Activated CD4-positive, alpha-beta T cell treated with anti-CD3 and anti-CD28 coated beads for 4 hours (primary cell): ENCODE measurements around the gene NPTXR.
"Not testable (repeated sequence)": the region's sequence is repeated elsewhere in the genome, so short reads cannot be mapped to it uniquely, and the experiment has no call there.

Experiments used
- DNase-seq, 2 donors: peaks; one replicate each; pipeline ENCODE4 v3.0.0-alpha.2; 2020

NPTXR gene

GRCh38 chr22:38830026-38830844 is 13.6 kb downstream of the NPTXR start:
- DNase-seq: no peak

DNA sequence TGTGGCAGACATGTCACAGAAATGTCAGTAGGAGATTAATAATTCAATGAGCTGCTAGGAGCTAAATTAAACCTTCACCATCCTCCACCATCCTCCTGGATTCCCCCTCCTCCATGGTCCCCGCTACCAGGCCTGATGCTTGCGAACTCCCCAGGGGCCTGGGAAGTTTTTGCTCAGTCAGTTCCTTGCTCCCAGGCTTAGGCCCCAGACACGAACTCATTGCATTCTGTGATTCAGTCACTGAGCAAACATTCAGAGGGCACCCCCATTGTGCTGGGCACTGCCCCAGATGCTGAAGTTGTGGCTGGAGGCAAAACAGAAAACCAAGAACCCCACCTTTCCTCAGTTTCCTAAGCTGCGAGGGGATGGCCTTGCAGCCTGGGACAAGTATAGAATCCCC is 14.3 kb downstream of the NPTXR start:
- DNase-seq: no peak

GRCh38 chr22:38828616-38829205 is 15.1 kb downstream of the NPTXR start:
- DNase-seq: no peak

DNA sequence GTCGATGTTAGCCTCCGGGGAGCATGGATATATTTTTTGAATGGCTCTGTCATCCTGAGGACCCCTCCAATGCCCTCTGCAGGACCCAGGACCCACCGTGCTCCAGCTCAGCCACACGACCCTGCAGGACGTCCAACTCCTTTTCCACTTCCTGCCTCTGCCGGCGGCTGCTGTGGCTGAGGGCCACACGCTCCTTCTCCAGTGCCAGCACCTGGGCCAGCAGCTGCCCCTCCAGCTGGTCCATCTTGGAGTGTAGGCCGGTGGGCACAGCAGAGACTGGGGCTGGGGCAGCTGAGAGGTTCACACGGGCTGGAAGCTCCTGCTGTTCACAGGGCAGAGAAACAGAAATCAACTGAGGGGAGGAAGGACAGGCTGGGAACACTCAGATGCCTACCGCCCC is 15.6 kb downstream of the NPTXR start:
- DNase-seq: no peak

DNA sequence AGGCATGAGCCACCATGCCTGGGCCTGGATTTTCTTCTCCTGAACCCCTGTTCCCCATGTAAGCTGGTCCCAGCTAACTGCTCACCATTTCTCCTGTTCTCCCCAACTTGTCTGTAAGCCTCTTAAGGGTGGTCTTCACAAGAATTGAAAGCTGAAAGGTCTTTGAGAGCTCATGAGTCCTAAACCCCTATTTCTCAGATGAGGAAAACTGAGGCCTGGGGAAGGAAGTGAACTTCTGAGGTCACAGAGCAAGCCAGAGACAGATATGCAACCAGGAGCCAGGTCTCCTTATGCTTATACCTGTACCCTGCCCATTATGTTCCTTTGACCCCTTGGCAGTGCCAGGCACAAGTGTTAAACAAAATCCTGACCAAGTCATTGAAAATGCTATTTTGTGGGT is 16.3 kb downstream of the NPTXR start:
- DNase-seq: no peak

- DNase-seq: no peak
Observed at GRCh38 chr22:38826801-38827200, 17.0 kb downstream of the NPTXR start.

DNA sequence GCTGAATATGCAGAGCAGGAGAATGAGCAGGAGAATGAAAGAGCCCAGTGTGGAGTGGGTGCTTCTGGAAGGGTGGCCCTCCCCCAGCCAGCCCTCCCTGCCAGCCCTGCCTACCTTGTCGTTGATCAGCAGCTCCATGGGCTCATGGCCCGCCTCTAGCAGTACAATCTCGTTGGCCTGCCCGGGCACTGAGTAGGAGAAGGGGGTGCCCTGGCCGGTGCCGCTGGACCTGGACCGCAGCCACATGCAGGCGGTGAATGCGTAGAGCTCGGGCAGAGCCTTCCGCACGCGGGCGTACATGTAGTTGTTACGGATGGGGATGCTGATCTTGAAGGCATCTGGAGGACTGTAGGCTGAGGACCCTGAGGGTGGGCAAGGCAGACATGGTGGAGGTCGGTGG is 17.4 kb downstream of the NPTXR start:
- no peak for DNase-seq

GRCh38 chr22:38824585-38824984 is 19.2 kb downstream of the NPTXR start:
- DNase-seq: peak; percentile 18 to 28

DNA sequence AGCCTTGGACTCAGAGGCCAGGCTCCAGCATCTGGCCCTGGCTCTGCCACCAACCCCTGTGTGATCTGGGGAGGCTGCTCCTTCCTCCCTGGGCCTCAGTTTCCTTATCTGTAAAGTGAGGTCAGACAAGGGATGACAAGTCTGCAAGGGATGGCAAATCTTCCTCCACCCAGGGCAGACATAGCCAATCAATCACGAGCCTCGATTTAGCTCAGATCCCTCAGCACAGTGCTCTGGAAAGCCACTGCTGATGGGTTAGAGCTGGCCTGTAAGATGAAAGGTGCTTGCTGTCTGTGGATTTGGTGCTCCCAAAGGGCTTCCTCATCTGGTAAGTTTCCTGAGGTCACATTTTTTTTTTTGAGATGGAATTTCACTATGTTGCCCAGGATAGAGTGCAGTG is 20.2 kb downstream of the NPTXR start:
- no peak for DNase-seq

DNA sequence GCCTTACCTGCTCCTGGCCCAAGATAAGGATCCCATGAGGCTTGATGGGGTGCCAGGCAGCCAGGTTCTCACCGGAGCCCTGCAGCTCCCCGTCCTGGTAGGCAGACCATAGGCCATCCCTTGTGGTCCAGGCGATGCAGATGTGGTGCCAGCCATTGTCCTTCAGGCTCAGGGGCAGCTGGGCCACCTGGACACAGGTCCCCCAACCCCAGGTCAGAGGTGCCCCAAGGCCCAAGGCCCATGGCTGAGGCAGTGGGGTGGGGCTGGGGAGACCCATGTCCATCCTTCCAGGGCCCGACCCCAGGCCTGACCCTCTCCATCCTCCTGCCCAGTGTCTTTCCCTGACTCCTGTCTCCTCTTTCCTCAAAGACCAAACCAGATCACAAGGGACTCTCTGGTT is 20.8 kb downstream of the NPTXR start:
- no peak for DNase-seq

- no peak for DNase-seq
Observed at GRCh38 chr22:38820020-38820419, 23.8 kb downstream of the NPTXR start.

GRCh38 chr22:38819387-38819940 is 24.4 kb downstream of the NPTXR start:
- no peak for DNase-seq

GRCh38 chr22:38817196-38817595 is 26.6 kb downstream of the NPTXR start:
- no peak for DNase-seq

DNA sequence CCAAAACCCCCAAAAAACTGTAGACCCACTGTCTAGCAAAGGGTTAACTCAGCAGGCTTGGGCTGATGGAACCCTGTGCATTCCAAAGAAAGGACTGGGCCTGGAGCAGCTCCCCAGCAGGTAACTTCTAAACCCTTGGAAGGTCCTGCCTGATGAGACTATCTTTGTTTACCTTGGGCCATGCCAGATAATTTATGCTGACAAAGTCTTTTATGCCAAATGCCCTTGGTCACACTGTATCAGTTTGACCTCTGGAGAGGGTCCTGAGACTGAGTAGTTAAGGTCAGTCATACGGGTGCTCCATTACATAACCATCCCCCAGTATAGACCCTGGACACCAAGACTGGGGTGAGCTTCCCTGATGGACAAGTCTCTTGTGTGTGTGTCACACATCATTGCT is 28.0 kb downstream of the NPTXR start:
- DNase-seq: no peak

- DNase-seq: no peak
Observed at GRCh38 chr22:38811241-38811640, 32.6 kb downstream of the NPTXR start.

- DNase-seq: not testable (repeated sequence)
Observed at GRCh38 chr22:38805041-38805593, 38.7 kb downstream of the NPTXR start.

GRCh38 chr22:38802671-38803121 is 41.1 kb downstream of the NPTXR start:
- no peak for DNase-seq

DNA sequence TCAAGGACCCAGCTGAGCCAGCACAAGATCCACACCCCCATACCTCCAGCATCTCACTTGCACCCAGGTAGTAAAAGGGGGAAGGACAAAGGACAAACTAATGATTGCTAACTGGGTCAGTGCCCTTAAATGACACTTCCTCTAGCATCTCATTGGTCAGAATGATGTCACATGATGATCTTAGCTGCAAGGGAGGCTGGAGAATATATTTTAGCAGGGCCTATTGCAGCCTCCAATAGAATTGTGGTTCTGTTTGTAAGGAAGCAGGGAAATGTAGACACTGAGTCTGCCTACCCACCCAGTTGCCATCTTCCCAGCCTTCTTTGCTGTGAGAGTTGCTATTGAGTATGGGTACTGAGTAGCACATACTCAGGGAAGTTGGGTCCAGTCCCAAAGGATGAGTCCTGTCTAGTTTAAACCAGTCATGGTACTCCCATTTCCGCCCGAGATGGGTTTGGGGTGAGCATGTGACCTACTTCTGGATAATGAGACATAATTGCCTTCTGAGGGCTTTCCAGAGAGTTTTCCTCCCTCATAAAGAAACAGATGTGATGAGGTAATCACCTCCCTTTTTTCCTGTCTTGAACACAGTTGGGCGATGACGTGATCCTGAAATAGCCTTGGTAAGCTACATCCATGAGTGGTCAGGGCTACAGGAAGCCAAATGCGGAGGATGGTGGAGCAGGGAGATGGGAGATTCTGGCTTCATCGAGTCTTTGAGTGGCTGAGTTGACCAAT is 44.4 kb downstream of the NPTXR start:
- no peak for DNase-seq

GRCh38 chr22:38798496-38798895 is 45.3 kb downstream of the NPTXR start:
- DNase-seq: no peak

DNA sequence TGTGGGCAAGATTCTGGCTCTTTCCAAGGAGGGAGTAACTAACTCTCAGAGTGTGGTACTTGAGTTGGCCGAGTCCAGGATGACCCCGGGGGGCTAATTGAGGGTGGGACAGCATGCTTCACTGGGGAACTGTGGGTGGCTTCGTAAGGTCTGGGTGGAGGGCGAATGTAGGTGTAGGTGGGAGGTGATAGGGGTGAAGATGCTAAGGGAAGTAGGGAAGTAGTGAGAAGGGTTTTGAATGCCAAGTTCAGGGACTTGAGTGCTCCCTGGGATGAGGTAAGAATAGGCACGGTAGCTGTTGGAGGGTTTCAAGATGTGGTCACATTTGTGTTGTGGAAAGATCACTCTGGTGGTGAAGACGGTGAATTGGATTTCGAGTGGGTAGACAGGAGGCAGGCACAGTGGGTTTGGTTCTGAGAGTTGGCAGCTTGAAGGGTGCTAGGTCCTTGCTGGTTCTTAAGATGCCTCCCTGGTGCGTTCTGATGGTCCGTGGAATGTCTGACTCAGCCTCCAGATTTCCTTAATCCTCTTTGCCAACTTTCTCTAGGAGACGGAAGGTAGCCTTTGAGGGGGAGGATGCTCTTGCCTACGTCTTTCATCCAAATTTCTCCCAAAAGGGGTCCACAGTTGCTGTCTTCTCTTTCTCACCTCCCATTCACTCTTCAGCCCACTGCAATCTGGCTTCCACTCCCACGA is 47.4 kb downstream of the NPTXR start:
- no peak for DNase-seq

DNA sequence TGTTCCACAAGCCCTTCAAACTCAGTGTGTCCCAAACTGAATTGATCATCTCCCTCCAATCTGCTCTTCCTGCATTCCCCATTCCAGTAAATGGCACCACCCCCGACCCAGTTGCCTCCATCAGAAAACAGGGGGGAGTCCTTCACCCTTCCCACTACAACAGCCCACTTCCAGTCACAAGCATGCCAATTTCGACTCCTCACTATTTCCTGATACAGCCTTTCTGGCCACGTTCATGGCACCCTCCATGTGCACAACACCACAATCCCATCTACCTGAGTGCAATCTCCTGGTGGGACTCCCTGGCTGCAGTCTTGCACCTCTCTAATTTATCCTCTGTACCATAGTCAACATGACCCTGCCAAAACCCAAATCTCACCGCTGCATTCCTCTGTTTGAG is 48.3 kb downstream of the NPTXR start:
- no peak for DNase-seq

GRCh38 chr22:38793721-38794466 is 49.9 kb downstream of the NPTXR start, which contains the start of gene DNAL4:
DNAL4 (minus strand) TSS chr22:38794143; CDS start chr22:38782731, 11,412 bp downstream.
- DNase-seq: peak; percentile 90 to 92
